A549 (cell line): Measurements from ENCODE around the gene MTAP. TPM values are rescaled to one million over a fixed set of nuclear protein-coding genes. Genes with fewer than 3 reads are reported as not detected.

Experiments used
- ATAC-seq, 2 experiments: fragments of 200-7000 bp in 1 of 2; fragments of >200 bp in 1 of 2; cut with Nextera tagmentation in 1 of 2; cut with Tn5 transposase in 1 of 2; 3 replicates each; pipeline versions ENCODE4 v1.8.0 to v1.9.1; 2018 to 2020; ENCODE audit warnings: mild to moderate bottlenecking in 1 of 2, moderate library complexity in 1 of 2
- CTCF ChIA-PET: fragments of 300-600 bp; sonication (Branson Sonifier 250); formaldehyde crosslinking; extraction: SDS; loops from one replicate; lab custom pipeline; 2021; ENCODE audit warnings: antibody characterized with exemption, inconsistent platforms; lab: Yijun Ruan, JAX
- POLR2A ChIA-PET: fragments of 350-600 bp; formaldehyde crosslinking; extraction: SDS; loops from one replicate; lab custom pipeline; 2021; ENCODE audit warnings: antibody characterized with exemption, inconsistent platforms; lab: Yijun Ruan, JAX
- DNase-seq, 2 experiments: peaks; one replicate each; pipeline versions ENCODE4 v3.0.0 to v3.0.0-alpha.2; 2011 to 2016; ENCODE audit warnings: low read depth in 1 of 2, low spot score in 1 of 2
- FAIRE-seq: peaks from 2 replicates; lab custom pipeline; 2011; peaks lifted over from hg19 to GRCh38; lab: Jason Lieb, UNC
- H3K27ac ChIP-seq, 2 experiments: fragments of >200 bp; sonication (Bioruptor Twin); formaldehyde crosslinking; 3 replicates each; pipeline ENCODE4 v1.5.1; 2016 to 2017
- H3K4me1 ChIP-seq: fragments of >200 bp; sonication (Bioruptor Twin); formaldehyde crosslinking; 3 replicates; pipeline ENCODE4 v1.6.1; 2016
- H3K4me2 ChIP-seq: fragments of >200 bp; sonication (Bioruptor Twin); formaldehyde crosslinking; 3 replicates; pipeline ENCODE4 v1.6.1; 2016
- H3K4me3 ChIP-seq: fragments of >200 bp; sonication (Bioruptor Twin); formaldehyde crosslinking; 3 replicates; pipeline ENCODE4 v1.5.1; 2016
- H3K9me3 ChIP-seq: fragments of >200 bp; sonication (Bioruptor Twin); formaldehyde crosslinking; 3 replicates; pipeline ENCODE4 v1.6.1; 2016
- ATOH8 ChIP-seq: fragments of 250-450 bp; sonication (Bioruptor Pico); IDR thresholded peaks from 2 replicates; pipeline ENCODE4 v1.5.0; 2020; ENCODE audit warnings: low read depth, mild to moderate bottlenecking, moderate library complexity
- CBX2 ChIP-seq: fragments of 200-600 bp; sonication (generic); IDR thresholded peaks from 2 replicates; pipeline ENCODE4 v1.6.1; 2016; ENCODE audit warnings: low read depth, mild to moderate bottlenecking, borderline replicate concordance
- CBX8 ChIP-seq: fragments of 200-600 bp; sonication (generic); IDR thresholded peaks from 2 replicates; pipeline ENCODE4 v1.6.1; 2016
- CEBPB ChIP-seq, 2 experiments: fragments of >200 bp in 1 of 2; sonication (Bioruptor Twin) in 1 of 2; formaldehyde crosslinking in 1 of 2; IDR thresholded peaks; 2 replicates each; pipeline ENCODE4 v1.6.1; 2012 to 2016
- E2F6 ChIP-seq: IDR thresholded peaks from 2 replicates; pipeline ENCODE4 v1.6.1; 2012; ENCODE audit warnings: low read depth, borderline replicate concordance
- EHF ChIP-seq: fragments of 250-450 bp; sonication (Bioruptor Pico); IDR thresholded peaks from 2 replicates; pipeline ENCODE4 v1.5.0; 2020; ENCODE audit warnings: mild to moderate bottlenecking
- EHMT2 ChIP-seq: fragments of 200-600 bp; sonication (generic); IDR thresholded peaks from 2 replicates; pipeline ENCODE4 v1.6.1; 2016; ENCODE audit warnings: antibody characterized with exemption, low read depth, mild to moderate bottlenecking, moderate library complexity
- FOSB ChIP-seq: fragments of 250-450 bp; sonication (Bioruptor Pico); IDR thresholded peaks from 2 replicates; pipeline ENCODE4 v1.5.0; 2020; ENCODE audit warnings: mild to moderate bottlenecking, moderate library complexity
- HDAC2 ChIP-seq: fragments of 200-600 bp; sonication (generic); IDR thresholded peaks from 2 replicates; pipeline ENCODE4 v1.6.1; 2016
- HOXA7 ChIP-seq: fragments of 250-450 bp; sonication (Bioruptor Pico); IDR thresholded peaks from 2 replicates; pipeline ENCODE4 v1.5.0; 2020; ENCODE audit warnings: mild to moderate bottlenecking, moderate library complexity
- HOXB13 ChIP-seq: fragments of 250-450 bp; sonication (Bioruptor Pico); IDR thresholded peaks from 2 replicates; pipeline ENCODE4 v1.5.0; 2020; ENCODE audit warnings: low read depth, mild to moderate bottlenecking, moderate library complexity
- JUNB ChIP-seq: fragments of >200 bp; sonication (Bioruptor Twin); formaldehyde crosslinking; IDR thresholded peaks from 2 replicates; pipeline ENCODE4 v1.6.1; 2016
- KDM1A ChIP-seq: fragments of 200-600 bp; sonication (generic); IDR thresholded peaks from 2 replicates; pipeline ENCODE4 v1.6.1; 2016; ENCODE audit warnings: low read depth, mild to moderate bottlenecking
- MAX ChIP-seq: IDR thresholded peaks from 2 replicates; pipeline ENCODE4 v1.6.1; 2012
- MAZ ChIP-seq: fragments of 150-350 bp; IDR thresholded peaks from 2 replicates; pipeline ENCODE4 v1.6.1; 2014; ENCODE audit warnings: antibody characterized with exemption, low read depth, low read length, borderline replicate concordance
- NFE2L2 ChIP-seq: fragments of 150-350 bp; conservative IDR thresholded peaks from 2 replicates; pipeline ENCODE4 v1.6.1; 2014; ENCODE audit warnings: low read length
- NPAS2 ChIP-seq: fragments of 250-450 bp; sonication (Bioruptor Pico); IDR thresholded peaks from 2 replicates; pipeline ENCODE4 v1.8.0; 2022; ENCODE audit warnings: mild to moderate bottlenecking, moderate library complexity, borderline replicate concordance
- PHF8 ChIP-seq: fragments of 200-600 bp; sonication (generic); IDR thresholded peaks from 2 replicates; pipeline ENCODE4 v1.6.1; 2016; ENCODE audit warnings: low read depth, mild to moderate bottlenecking, antibody characterized with exemption, moderate library complexity, borderline replicate concordance
- POLR2A ChIP-seq: IDR thresholded peaks from 2 replicates; pipeline ENCODE4 v1.6.1; 2012; ENCODE audit warnings: mild to moderate bottlenecking, low read length
- POLR2AphosphoS2 ChIP-seq: conservative IDR thresholded peaks from 2 replicates; pipeline ENCODE4 v1.6.1; 2012; ENCODE audit warnings: low read length, improper control_type of control experiment, inconsistent platforms
- RCOR1 ChIP-seq: fragments of 150-350 bp; IDR thresholded peaks from 2 replicates; pipeline ENCODE4 v1.6.1; 2014; ENCODE audit warnings: antibody characterized with exemption, low read length, low read depth
- REST ChIP-seq: fragments of 200-600 bp; sonication (generic); IDR thresholded peaks from 2 replicates; pipeline ENCODE4 v1.6.1; 2016; ENCODE audit warnings: antibody characterized with exemption, mild to moderate bottlenecking, moderate library complexity
- RNF2 ChIP-seq: fragments of 200-600 bp; sonication (generic); IDR thresholded peaks from 2 replicates; pipeline ENCODE4 v1.6.1; 2016; ENCODE audit warnings: low read depth, mild to moderate bottlenecking, antibody characterized with exemption, moderate library complexity, borderline replicate concordance
- TFCP2L1 ChIP-seq: fragments of 250-450 bp; sonication (Bioruptor Pico); IDR thresholded peaks from 2 replicates; pipeline ENCODE4 v1.5.0; 2021; ENCODE audit warnings: mild to moderate bottlenecking
- TP53 ChIP-seq: fragments of 250-450 bp; sonication (Bioruptor Pico); IDR thresholded peaks from 2 replicates; pipeline ENCODE4 v1.5.0; 2021; ENCODE audit warnings: mild to moderate bottlenecking, moderate library complexity
- ZSCAN20 ChIP-seq: fragments of 250-450 bp; sonication (Bioruptor Pico); IDR thresholded peaks from 2 replicates; pipeline ENCODE4 v1.8.0; 2022; ENCODE audit warnings: mild to moderate bottlenecking, moderate library complexity
- WGBS: methylation state at CpG from one replicate; pipeline ENCODE4 v1.1.6; 2017; ENCODE audit errors: missing lambda C conversion rate; 5-methylcytosine and 5-hydroxymethylcytosine counted together
- polyA plus RNA-seq, 4 experiments: library from polyadenylated mRNA; depleted of rRNA in 3 of 4; stranded (reverse); fragments of >200 nt; fragmentation: RNase III in 1 of 4; extraction: RNeasy Plus Mini Kit Qiagen cat#74134 plus additional on column Dnase treatment in 1 of 4; gene quantifications; 2 replicates in 3 of 4; 3 replicates in 1 of 4; pipeline ENCODE4 v1.2.3, GENCODE V29; 2011 to 2017
- TF ChIP-seq, protein P1 (sequence below): fragments of 250-450 bp; sonication (Bioruptor Pico); IDR thresholded peaks from 2 replicates; pipeline ENCODE4 v1.5.0; 2021; ENCODE audit warnings: mild to moderate bottlenecking, moderate library complexity, borderline replicate concordance
- TF ChIP-seq, protein P2 (sequence below): fragments of >200 bp; sonication (Bioruptor Twin); formaldehyde crosslinking; IDR thresholded peaks from 3 replicates; pipeline ENCODE4 v1.6.1; 2016
- TF ChIP-seq, protein P3 (sequence below): fragments of >200 bp; sonication (Bioruptor Twin); formaldehyde crosslinking; IDR thresholded peaks from 2 replicates; pipeline ENCODE4 v1.6.1; 2016

MTAP gene
- polyA plus RNA-seq, 2 of the 4 experiments (the other 2 are of a cell fraction) = 4.1 to 35.6 TPM

DNA sequence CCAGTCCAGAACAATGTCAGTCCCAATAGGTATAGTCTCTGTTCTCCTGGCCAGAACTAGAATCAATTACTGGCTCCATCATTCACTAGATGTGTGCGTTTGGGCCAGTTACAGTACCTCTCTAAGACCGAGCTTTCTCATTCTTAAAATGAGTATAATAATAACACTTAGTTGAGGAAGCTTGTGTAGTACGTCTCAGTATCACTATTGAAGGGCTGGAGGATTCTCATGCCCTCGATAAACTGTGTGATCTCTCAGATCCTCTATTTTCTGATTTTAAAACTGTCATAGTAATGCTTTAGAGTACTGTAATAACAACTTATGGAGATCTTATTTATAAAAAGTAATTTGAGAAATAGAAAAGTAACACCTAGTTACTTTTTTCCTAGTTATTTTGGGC lies 141.0 kb downstream of the MTAP start:
- no peak overlapping the region for H3K27ac ChIP-seq
- WGBS = no CpG with 5 or more reads among the region's 4 CpGs
- ChIA-PET POLR2A (no interaction called here), CTCF (no interaction called here)
- H3K4me1 ChIP-seq = no peaks in the 10 kb centered on the region
- no peak for TF ChIP-seq TFCP2L1
- TF ChIP-seq RCOR1 = no peak
- no peak for TF ChIP-seq NPAS2 (CRISPR knock-in tag)
- TF ChIP-seq CBX8 = no peak
- TF ChIP-seq FOSB (CRISPR knock-in tag) = no peak
- no peak for TF ChIP-seq HOXA7 (CRISPR knock-in tag)
- TF ChIP-seq RNF2 = no peak
- TF ChIP-seq HDAC2 = no peak
- TF ChIP-seq KDM1A = no peak
- no peak for TF ChIP-seq JUNB
- no peak for TF ChIP-seq MAZ
- no peak for TF ChIP-seq POLR2AphosphoS2
- no peak for TF ChIP-seq MAX
- TF ChIP-seq E2F6 = no peak
- no peak for TF ChIP-seq HOXB13
- TF ChIP-seq NFE2L2 = no peak
- TF ChIP-seq ZSCAN20 (CRISPR knock-in tag) = no peak
- no peak for TF ChIP-seq TP53 (CRISPR knock-in tag)
- H3K9me3 ChIP-seq = no peaks in the 10 kb centered on the region
- no peak for ATAC-seq
- no peak overlapping the region for H3K4me2 ChIP-seq
- no peak overlapping the region for H3K4me3 ChIP-seq
- no peak for FAIRE-seq
- no peak for DNase-seq

DNA sequence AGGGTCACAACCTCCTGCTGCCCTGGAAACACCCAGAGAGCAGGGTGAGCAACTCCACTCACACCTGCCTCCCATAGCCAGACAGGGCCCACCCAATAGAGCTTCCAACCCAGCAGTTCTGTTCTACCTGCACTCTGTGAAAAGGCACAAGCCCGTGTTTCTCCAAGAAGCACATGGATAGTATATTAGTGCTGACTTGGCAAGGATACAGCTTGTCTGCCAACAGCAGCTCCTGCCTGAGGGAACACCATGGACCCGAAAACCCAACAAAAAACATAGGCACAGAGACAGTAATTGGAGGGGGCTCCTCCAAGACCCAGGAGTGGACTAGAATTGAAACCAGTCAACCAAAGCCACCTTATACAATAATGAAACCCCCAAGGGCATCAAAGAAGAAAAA lies 143.2 kb downstream of the MTAP start:
- H3K4me3 ChIP-seq = no peak overlapping the region
- TF ChIP-seq, protein P1, sequence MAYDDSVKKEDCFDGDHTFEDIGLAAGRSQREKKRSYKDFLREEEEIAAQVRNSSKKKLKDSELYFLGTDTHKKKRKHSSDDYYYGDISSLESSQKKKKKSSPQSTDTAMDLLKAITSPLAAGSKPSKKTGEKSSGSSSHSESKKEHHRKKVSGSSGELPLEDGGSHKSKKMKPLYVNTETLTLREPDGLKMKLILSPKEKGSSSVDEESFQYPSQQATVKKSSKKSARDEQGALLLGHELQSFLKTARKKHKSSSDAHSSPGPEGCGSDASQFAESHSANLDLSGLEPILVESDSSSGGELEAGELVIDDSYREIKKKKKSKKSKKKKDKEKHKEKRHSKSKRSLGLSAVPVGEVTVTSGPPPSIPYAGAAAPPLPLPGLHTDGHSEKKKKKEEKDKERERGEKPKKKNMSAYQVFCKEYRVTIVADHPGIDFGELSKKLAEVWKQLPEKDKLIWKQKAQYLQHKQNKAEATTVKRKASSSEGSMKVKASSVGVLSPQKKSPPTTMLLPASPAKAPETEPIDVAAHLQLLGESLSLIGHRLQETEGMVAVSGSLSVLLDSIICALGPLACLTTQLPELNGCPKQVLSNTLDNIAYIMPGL (CRISPR knock-in tag) = no peak
- TF ChIP-seq CBX2 = no peak
- TF ChIP-seq TFCP2L1 = no peak
- no peak for TF ChIP-seq PHF8
- no peak for TF ChIP-seq ATOH8
- no peak for TF ChIP-seq JUNB
- TF ChIP-seq, protein P2, sequence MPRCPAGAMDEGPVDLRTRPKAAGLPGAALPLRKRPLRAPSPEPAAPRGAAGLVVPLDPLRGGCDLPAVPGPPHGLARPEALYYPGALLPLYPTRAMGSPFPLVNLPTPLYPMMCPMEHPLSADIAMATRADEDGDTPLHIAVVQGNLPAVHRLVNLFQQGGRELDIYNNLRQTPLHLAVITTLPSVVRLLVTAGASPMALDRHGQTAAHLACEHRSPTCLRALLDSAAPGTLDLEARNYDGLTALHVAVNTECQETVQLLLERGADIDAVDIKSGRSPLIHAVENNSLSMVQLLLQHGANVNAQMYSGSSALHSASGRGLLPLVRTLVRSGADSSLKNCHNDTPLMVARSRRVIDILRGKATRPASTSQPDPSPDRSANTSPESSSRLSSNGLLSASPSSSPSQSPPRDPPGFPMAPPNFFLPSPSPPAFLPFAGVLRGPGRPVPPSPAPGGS = no peak
- TF ChIP-seq EHMT2 = no peak
- TF ChIP-seq, protein P3, sequence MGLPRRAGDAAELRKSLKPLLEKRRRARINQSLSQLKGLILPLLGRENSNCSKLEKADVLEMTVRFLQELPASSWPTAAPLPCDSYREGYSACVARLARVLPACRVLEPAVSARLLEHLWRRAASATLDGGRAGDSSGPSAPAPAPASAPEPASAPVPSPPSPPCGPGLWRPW = no peak
- TF ChIP-seq REST = no peak
- no peak for TF ChIP-seq POLR2A
- TF ChIP-seq EHF = no peak
- TF ChIP-seq CEBPB (IDR thresholded peaks at IDR 0.05) = no peak
- H3K9me3 ChIP-seq = no peaks in the 10 kb centered on the region
- no peak overlapping the region for H3K4me2 ChIP-seq
- ChIA-PET POLR2A (no interaction called here), CTCF (no interaction called here)
- H3K27ac ChIP-seq = no peak overlapping the region
- DNase-seq = no peak
- no peak for FAIRE-seq
- ATAC-seq = no peak
- H3K4me1 ChIP-seq = no peaks in the 10 kb centered on the region
- WGBS = no CpG with 5 or more reads among the region's 2 CpGs
